ENCODE results near the gene MZF1.

GRCh38 chr19:58558066-58558622, 15.0 kb downstream of the MZF1 start, which contains the start of gene UBE2M:
- TF ChIP-seq CTCF (conservative IDR thresholded peaks at IDR 0.05 in 1 of 2, IDR thresholded peaks at IDR 0.05 in 1 of 2; ENCODE audit: low read depth in 1 of 2, low read length in 2 of 2) (no peak), EZH2 (IDR thresholded peaks at IDR 0.05; ENCODE audit: low read length, missing control alignments) (no peak)

Measured in fibroblast of lung (primary cell).